Sigmoid colon (tissue), 4 donors: Measurements from ENCODE around the gene CCIN.

Experiments
- EP300 ChIP-seq, 4 donors: sonication (generic); formaldehyde crosslinking; IDR thresholded peaks; one replicate each; pipeline ENCODE4 v1.6.1; 2017; ENCODE audit warnings: antibody characterized with exemption in 4 of 4
- POLR2A ChIP-seq, 2 donors: fragments of 450-650 bp; IDR thresholded peaks; one replicate each; pipeline ENCODE4 v1.6.1; 2016; ENCODE audit warnings: antibody characterized with exemption in 2 of 2, mild to moderate bottlenecking in 2 of 2, moderate library complexity in 2 of 2
- POLR2AphosphoS5 ChIP-seq, 4 donors: sonication (generic); formaldehyde crosslinking; IDR thresholded peaks; one replicate each; pipeline ENCODE4 v1.6.1; 2017; ENCODE audit warnings: antibody characterized with exemption in 4 of 4
- TF ChIP-seq, protein P1 (sequence below), 4 experiments: fragments of 450-650 bp in 3 of 4; fragments of 200-600 bp in 1 of 4; IDR thresholded peaks; one replicate each; pipeline ENCODE4 v1.5.1; 2016 to 2019; ENCODE audit warnings: antibody characterized with exemption in 4 of 4, mild to moderate bottlenecking in 3 of 4, moderate library complexity in 2 of 4

DNA sequence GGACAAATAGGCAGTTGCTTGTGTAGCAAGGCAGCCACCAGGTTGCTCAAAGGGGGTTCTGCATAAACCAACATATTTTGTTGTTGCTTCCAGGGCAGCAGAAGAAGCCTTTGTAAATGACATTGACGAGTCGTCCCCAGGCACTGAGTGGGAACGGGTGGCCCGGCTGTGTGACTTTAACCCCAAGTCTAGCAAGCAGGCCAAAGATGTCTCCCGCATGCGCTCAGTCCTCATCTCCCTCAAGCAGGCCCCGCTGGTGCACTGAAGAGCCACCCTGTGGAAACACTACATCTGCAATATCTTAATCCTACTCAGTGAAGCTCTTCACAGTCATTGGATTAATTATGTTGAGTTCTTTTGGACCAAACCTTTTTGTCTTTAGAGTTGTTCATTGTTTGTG is 42.3 kb downstream of the CCIN start:
- TF ChIP-seq POLR2A (IDR thresholded peaks at IDR 0.05) (no peak), POLR2AphosphoS5 (IDR thresholded peaks at IDR 0.05) (no peak), EP300 (IDR thresholded peaks at IDR 0.05) (no peak)
- TF ChIP-seq, protein P1, sequence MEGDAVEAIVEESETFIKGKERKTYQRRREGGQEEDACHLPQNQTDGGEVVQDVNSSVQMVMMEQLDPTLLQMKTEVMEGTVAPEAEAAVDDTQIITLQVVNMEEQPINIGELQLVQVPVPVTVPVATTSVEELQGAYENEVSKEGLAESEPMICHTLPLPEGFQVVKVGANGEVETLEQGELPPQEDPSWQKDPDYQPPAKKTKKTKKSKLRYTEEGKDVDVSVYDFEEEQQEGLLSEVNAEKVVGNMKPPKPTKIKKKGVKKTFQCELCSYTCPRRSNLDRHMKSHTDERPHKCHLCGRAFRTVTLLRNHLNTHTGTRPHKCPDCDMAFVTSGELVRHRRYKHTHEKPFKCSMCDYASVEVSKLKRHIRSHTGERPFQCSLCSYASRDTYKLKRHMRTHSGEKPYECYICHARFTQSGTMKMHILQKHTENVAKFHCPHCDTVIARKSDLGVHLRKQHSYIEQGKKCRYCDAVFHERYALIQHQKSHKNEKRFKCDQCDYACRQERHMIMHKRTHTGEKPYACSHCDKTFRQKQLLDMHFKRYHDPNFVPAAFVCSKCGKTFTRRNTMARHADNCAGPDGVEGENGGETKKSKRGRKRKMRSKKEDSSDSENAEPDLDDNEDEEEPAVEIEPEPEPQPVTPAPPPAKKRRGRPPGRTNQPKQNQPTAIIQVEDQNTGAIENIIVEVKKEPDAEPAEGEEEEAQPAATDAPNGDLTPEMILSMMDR (IDR thresholded peaks at IDR 0.05): no peak
